ENCODE results near the gene NYAP2. TPM values are rescaled to one million over a fixed set of nuclear protein-coding genes. Genes with fewer than 3 reads are reported as not detected.

Gene NYAP2
- total RNA-seq, 4 donors from 2014 or later = 0.14 TPM; not detected in 3

- Histone ChIP-seq H3K4me1 (no peaks in the 10 kb centered on the region), H3K4me3 (no peak overlapping the region), H3K27ac (peak overlapping the region in 1 of 2 donors; percentile 39), H3K9me3 (no peaks in the 10 kb centered on the region), H3K27me3 (no peaks in the 10 kb centered on the region), H3K36me3 (no peaks in the 10 kb centered on the region)
- no peak for DNase-seq
- intact Hi-C loops (cut with DNase I; ENCODE audit: low total_unique reads) = loop anchor here (10.0 kb wide), 1 partner anchor 1314 kb away; no protein-coding TSS in a partner anchor
- TF ChIP-seq POLR2A (IDR thresholded peaks at IDR 0.05) (no peak), CTCF (IDR thresholded peaks at IDR 0.05) (peak; percentile 27 to 54 (median 43))
Measured at GRCh38 chr2:225670111-225670974, 270.8 kb downstream of the NYAP2 start.

- Histone ChIP-seq H3K4me1 (no peaks in the 10 kb centered on the region), H3K4me3 (no peak overlapping the region), H3K27me3 (no peaks in the 10 kb centered on the region), H3K27ac (no peak overlapping the region), H3K36me3 (no peaks in the 10 kb centered on the region), H3K9me3 (no peaks in the 10 kb centered on the region)
- intact Hi-C loops (cut with DNase I; ENCODE audit: low total_unique reads) = loop anchor here (10.0 kb wide), 1 partner anchor 1306 kb away; no protein-coding TSS in a partner anchor
- TF ChIP-seq POLR2A (IDR thresholded peaks at IDR 0.05) = no peak
- no peak for TF ChIP-seq CTCF (IDR thresholded peaks at IDR 0.05)
- DNase-seq = no peak
Measured at GRCh38 chr2:225678792-225679191, 279.3 kb downstream of the NYAP2 start.

- Histone ChIP-seq H3K36me3 (no peaks in the 10 kb centered on the region), H3K27me3 (no peaks in the 10 kb centered on the region), H3K27ac (no peak overlapping the region), H3K4me1 (no peaks in the 10 kb centered on the region), H3K9me3 (no peaks in the 10 kb centered on the region), H3K4me3 (no peak overlapping the region)
- no peak for TF ChIP-seq POLR2A (IDR thresholded peaks at IDR 0.05)
- no peak for TF ChIP-seq CTCF (IDR thresholded peaks at IDR 0.05)
- intact Hi-C loops (cut with DNase I; ENCODE audit: low total_unique reads) = no loop called here
- no peak for DNase-seq
Measured at GRCh38 chr2:225683258-225683657, 283.7 kb downstream of the NYAP2 start.

DNA sequence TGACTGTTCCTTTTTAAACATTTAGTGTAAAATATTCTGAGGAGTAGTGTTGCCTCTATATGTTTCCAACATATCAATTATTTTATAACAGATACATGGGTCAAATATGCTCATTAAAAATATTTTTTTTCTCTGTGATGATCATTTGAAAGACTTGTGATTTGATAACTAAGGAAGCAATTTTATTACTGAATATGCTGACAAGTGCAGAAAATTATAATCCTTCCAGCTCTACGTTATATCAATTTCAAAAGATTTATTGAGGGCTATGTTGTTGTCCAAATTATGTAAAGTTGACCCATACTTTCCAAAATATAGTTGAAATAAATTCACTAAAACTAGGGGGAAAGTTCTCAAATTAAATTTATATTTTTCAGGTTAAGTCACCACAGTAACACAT is 290.6 kb downstream of the NYAP2 start:
- no peak for TF ChIP-seq POLR2A (IDR thresholded peaks at IDR 0.05)
- TF ChIP-seq CTCF (IDR thresholded peaks at IDR 0.05) = no peak
- H3K36me3 ChIP-seq = no peaks in the 10 kb centered on the region
- no peaks in the 10 kb centered on the region for H3K4me1 ChIP-seq
- no peak overlapping the region for H3K4me3 ChIP-seq
- no peaks in the 10 kb centered on the region for H3K27me3 ChIP-seq
- DNase-seq = no peak
- intact Hi-C loops (cut with DNase I; ENCODE audit: low total_unique reads) = no loop called here
- H3K9me3 ChIP-seq = no peaks in the 10 kb centered on the region
- no peak overlapping the region for H3K27ac ChIP-seq

- no peak for DNase-seq
- Histone ChIP-seq H3K36me3 (no peaks in the 10 kb centered on the region), H3K4me3 (no peak overlapping the region), H3K27me3 (no peaks in the 10 kb centered on the region), H3K4me1 (no peaks in the 10 kb centered on the region), H3K9me3 (no peaks in the 10 kb centered on the region), H3K27ac (no peak overlapping the region)
- intact Hi-C loops (cut with DNase I; ENCODE audit: low total_unique reads) = no loop called here
- no peak for TF ChIP-seq CTCF (IDR thresholded peaks at IDR 0.05)
- TF ChIP-seq POLR2A (IDR thresholded peaks at IDR 0.05) = no peak
Measured at GRCh38 chr2:225691711-225692110, 292.2 kb downstream of the NYAP2 start.

All from uterus (tissue), 4 donors.